Hepatocyte (in vitro differentiated cells): ENCODE results near the gene MAB21L1.

ENCODE experiments used
- EZH2 ChIP-seq: fragments of 200-600 bp; sonication (generic); IDR thresholded peaks from 2 replicates; pipeline ENCODE4 v1.6.1; 2016; ENCODE audit warnings: antibody characterized with exemption, mild to moderate bottlenecking, borderline replicate concordance
- TF ChIP-seq, protein P1 (sequence below): fragments of 200-600 bp; sonication (generic); IDR thresholded peaks from 2 replicates; pipeline ENCODE4 v1.5.1; 2016; ENCODE audit warnings: antibody characterized with exemption, mild to moderate bottlenecking; ENCODE audit not compliant: poor library complexity

DNA sequence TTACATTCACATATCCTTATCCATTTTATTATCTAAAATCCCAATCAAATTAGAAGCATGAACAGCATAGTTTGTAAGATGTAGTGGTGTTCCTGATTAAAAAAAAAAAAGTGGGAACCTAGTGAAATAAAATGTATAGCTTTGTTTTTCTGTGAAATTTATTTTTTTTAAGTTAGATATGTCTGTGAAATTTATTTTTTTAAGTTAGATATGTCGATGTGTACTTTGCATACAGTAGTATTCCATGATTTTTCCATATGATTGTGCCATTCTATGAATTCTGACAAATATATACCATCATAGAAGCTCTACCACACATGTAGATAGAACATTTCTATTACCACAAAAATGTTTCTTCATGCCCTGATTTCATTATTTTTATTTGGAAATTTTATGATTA, 6.0 kb upstream of the MAB21L1 start:
- TF ChIP-seq, protein P1, sequence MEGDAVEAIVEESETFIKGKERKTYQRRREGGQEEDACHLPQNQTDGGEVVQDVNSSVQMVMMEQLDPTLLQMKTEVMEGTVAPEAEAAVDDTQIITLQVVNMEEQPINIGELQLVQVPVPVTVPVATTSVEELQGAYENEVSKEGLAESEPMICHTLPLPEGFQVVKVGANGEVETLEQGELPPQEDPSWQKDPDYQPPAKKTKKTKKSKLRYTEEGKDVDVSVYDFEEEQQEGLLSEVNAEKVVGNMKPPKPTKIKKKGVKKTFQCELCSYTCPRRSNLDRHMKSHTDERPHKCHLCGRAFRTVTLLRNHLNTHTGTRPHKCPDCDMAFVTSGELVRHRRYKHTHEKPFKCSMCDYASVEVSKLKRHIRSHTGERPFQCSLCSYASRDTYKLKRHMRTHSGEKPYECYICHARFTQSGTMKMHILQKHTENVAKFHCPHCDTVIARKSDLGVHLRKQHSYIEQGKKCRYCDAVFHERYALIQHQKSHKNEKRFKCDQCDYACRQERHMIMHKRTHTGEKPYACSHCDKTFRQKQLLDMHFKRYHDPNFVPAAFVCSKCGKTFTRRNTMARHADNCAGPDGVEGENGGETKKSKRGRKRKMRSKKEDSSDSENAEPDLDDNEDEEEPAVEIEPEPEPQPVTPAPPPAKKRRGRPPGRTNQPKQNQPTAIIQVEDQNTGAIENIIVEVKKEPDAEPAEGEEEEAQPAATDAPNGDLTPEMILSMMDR: no peak
- TF ChIP-seq EZH2: no peak
